ENCODE measurements around the gene NRAP. TPM values are rescaled to one million over a fixed set of nuclear protein-coding genes. Genes with fewer than 3 reads are reported as not detected.
A peak's percentile ranks its signal among the peaks of the same experiment; 100 is the strongest.

The NRAP gene
- total RNA-seq, 1 experiment from 2014 or later = 0.05 TPM

DNA sequence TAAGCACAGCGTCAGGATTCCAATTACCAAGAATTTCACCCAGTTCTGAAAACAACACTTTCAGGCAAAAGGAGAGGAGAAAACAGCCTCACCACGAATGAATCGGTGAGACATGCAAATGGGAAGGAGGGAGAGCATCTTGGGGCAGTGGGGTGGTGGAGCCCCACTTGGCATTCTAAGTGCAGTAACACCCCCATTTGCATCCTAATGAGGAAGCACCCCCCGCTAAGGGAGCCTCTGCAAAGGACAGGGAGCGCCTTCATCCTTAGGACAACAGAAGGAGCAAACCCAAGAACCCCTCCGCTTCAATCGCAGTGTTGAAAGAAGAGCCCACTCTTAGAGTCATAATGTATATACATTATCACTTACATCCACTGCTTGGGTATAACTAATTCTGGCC is 46.8 kb downstream of the NRAP start:
- H3K27me3 ChIP-seq (replicated peaks; ENCODE audit: control insufficient read depth, insufficient read depth, low read length) = no peaks in the 10 kb centered on the region

DNA sequence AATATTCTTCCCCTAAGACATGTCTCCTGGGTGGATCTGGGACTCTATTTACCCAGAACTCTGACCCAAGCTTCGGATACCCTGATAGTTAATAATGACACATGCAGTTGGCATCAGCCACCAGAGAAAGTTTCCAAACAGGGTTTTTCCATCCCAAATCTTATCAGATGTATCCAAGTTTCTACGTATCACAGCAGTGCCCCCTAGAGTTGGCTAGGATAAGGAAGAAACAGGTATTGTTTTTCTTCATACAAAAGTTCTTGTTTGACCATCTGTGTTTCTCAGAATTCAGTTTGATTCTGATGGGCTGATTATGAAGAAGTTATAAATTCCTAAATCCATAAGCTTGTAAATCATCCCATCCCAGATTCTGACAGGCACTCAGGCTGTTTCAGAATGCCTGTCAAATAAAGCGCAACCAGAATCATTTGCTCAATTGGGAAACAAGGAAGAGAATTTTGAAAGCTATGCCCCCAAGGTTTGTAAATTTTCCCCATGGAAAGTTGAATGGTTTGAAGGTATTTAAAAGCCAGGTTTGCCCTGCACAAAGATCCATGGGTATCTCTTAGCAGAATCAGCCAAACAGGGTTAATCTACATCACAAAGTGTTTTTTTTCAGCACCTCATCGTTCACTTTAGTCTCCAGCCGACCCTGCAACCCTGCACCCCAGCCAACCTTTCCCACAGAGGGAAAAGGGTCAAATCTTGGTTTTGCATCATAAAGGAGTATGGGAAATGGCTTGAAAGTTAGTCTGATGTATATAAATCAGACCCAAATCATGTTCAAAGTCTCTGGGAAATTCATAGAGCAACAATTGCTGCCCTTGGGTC is 47.4 kb downstream of the NRAP start:
- Histone ChIP-seq H3K27me3 (replicated peaks; ENCODE audit: control insufficient read depth, insufficient read depth, low read length) (no peaks in the 10 kb centered on the region), H3K4me1 (no peaks in the 10 kb centered on the region), H3K9me3 (no peaks in the 10 kb centered on the region), H3K36me3 (ENCODE audit: control insufficient read depth, insufficient read depth, low read length) (no peaks in the 10 kb centered on the region), H3K4me3 (ENCODE audit: low read depth, low read length) (no peak overlapping the region)
- peaks cover 5% of the 10 kb centered on the region for H3K27me3 Mint-ChIP-seq (ENCODE audit: insufficient read depth, unreplicated experiment)
- TF ChIP-seq, protein P1, sequence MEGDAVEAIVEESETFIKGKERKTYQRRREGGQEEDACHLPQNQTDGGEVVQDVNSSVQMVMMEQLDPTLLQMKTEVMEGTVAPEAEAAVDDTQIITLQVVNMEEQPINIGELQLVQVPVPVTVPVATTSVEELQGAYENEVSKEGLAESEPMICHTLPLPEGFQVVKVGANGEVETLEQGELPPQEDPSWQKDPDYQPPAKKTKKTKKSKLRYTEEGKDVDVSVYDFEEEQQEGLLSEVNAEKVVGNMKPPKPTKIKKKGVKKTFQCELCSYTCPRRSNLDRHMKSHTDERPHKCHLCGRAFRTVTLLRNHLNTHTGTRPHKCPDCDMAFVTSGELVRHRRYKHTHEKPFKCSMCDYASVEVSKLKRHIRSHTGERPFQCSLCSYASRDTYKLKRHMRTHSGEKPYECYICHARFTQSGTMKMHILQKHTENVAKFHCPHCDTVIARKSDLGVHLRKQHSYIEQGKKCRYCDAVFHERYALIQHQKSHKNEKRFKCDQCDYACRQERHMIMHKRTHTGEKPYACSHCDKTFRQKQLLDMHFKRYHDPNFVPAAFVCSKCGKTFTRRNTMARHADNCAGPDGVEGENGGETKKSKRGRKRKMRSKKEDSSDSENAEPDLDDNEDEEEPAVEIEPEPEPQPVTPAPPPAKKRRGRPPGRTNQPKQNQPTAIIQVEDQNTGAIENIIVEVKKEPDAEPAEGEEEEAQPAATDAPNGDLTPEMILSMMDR (IDR thresholded peaks at IDR 0.05; ENCODE audit: insufficient read depth in 1 of 2, low read depth in 1 of 2, low read length in 1 of 2, severe bottlenecking in 1 of 2, unreplicated experiment in 1 of 2) = peak; percentile 48 to 69
- H3K4me3 Mint-ChIP-seq (ENCODE audit: unreplicated experiment) = no peak overlapping the region
- BruUV-seq (replicated peaks) = no TSS peak
- no peaks in the 10 kb centered on the region for H3K36me3 Mint-ChIP-seq (ENCODE audit: insufficient read depth, unreplicated experiment)
- ChIA-PET POLR2A (no interaction called here), CTCF (interaction anchor here (1.3 kb wide), 1 partner anchor 34 kb away, joined by 4 read pairs; no protein-coding TSS in a partner anchor)
- no peaks in the 10 kb centered on the region for H3K9me3 Mint-ChIP-seq (ENCODE audit: unreplicated experiment)
- no peak overlapping the region for H3K27ac Mint-ChIP-seq (ENCODE audit: unreplicated experiment)
- DNase-seq = peak in 1 of 2 experiments; percentile 28
- intact Hi-C loops (cut with micrococcal nuclease; ENCODE audit: unreplicated experiment) = loop anchor here (1.0 kb wide), 1 partner anchor 92 kb away; no protein-coding TSS in a partner anchor
- no peaks in the 10 kb centered on the region for H3K4me1 Mint-ChIP-seq (ENCODE audit: low read depth, unreplicated experiment)

More for the DNA sequence above, 46.8 kb downstream of the NRAP start:
- TF ChIP-seq, protein P1 (IDR thresholded peaks at IDR 0.05; ENCODE audit: insufficient read depth in 1 of 2, low read depth in 1 of 2, low read length in 1 of 2, severe bottlenecking in 1 of 2, unreplicated experiment in 1 of 2) = no peak
- no TSS peak for BruUV-seq (replicated peaks)
- H3K27me3 Mint-ChIP-seq (ENCODE audit: insufficient read depth, unreplicated experiment) = peaks cover 5% of the 10 kb centered on the region
- Histone ChIP-seq H3K4me1 (no peaks in the 10 kb centered on the region), H3K9me3 (no peaks in the 10 kb centered on the region), H3K4me3 (ENCODE audit: low read depth, low read length) (no peak overlapping the region), H3K36me3 (ENCODE audit: control insufficient read depth, insufficient read depth, low read length) (no peaks in the 10 kb centered on the region)
- no peak overlapping the region for H3K27ac Mint-ChIP-seq (ENCODE audit: unreplicated experiment)
- intact Hi-C loops (cut with micrococcal nuclease; ENCODE audit: unreplicated experiment) = no loop called here
- CTCF ChIA-PET = no interaction called here
- H3K4me3 Mint-ChIP-seq (ENCODE audit: unreplicated experiment) = no peak overlapping the region
- POLR2A ChIA-PET = no interaction called here
- H3K4me1 Mint-ChIP-seq (ENCODE audit: low read depth, unreplicated experiment) = no peaks in the 10 kb centered on the region
- no peak for DNase-seq
- no peaks in the 10 kb centered on the region for H3K36me3 Mint-ChIP-seq (ENCODE audit: insufficient read depth, unreplicated experiment)
- no peaks in the 10 kb centered on the region for H3K9me3 Mint-ChIP-seq (ENCODE audit: unreplicated experiment)

DNA sequence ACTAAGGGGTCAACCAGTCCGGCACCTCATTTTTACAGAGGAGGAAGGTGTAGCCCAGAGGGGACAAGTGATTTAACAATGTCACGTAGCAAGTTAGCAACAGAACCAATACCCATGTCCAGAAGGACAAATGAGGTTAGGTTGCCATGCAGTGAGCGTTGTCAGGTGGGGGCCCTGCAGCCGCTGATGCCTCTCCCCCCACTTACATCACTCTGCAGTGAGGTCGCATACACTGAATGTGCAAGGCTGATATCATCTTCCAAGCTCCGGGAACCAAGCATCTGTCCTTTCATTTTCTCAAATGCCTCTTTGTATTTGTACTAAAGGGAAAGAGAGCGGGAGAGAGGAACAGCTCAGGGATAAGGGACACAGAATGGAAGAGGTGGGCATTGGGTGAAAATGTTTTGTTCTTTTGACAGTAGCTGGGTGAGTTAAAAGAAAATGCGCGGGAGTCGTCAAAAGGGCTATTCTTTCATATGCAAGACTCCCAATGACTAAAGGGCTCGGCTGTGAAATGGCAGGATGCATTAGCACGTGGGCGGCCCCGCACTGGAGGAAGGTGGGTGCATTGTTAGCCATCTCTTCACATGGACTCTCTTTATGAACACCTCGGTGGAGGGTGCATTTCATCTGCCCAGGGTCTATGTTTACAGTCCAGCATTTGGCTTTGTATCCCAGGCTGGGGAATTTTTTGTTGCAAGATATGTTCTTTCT is 49.7 kb downstream of the NRAP start:
- Mint-ChIP-seq H3K36me3 (ENCODE audit: insufficient read depth, unreplicated experiment) (no peaks in the 10 kb centered on the region), H3K9me3 (ENCODE audit: unreplicated experiment) (no peaks in the 10 kb centered on the region), H3K4me1 (ENCODE audit: low read depth, unreplicated experiment) (no peaks in the 10 kb centered on the region), H3K27ac (ENCODE audit: unreplicated experiment) (no peak overlapping the region), H3K4me3 (ENCODE audit: unreplicated experiment) (no peak overlapping the region), H3K27me3 (ENCODE audit: insufficient read depth, unreplicated experiment) (peaks cover 5% of the 10 kb centered on the region)
- CTCF ChIA-PET = no interaction called here
- Histone ChIP-seq H3K27me3 (replicated peaks; ENCODE audit: control insufficient read depth, insufficient read depth, low read length) (no peaks in the 10 kb centered on the region), H3K9me3 (no peaks in the 10 kb centered on the region), H3K4me3 (ENCODE audit: low read depth, low read length) (no peak overlapping the region), H3K36me3 (ENCODE audit: control insufficient read depth, insufficient read depth, low read length) (no peaks in the 10 kb centered on the region), H3K4me1 (no peaks in the 10 kb centered on the region)
- no peak for DNase-seq
- intact Hi-C loops (cut with micrococcal nuclease; ENCODE audit: unreplicated experiment) = no loop called here
- TF ChIP-seq, protein P1 (IDR thresholded peaks at IDR 0.05; ENCODE audit: insufficient read depth in 1 of 2, low read depth in 1 of 2, low read length in 1 of 2, severe bottlenecking in 1 of 2, unreplicated experiment in 1 of 2) = no peak
- POLR2A ChIA-PET = interaction anchor here (0.6 kb wide), 1 partner anchor 56 kb away, joined by 7 read pairs; no protein-coding TSS in a partner anchor
- BruUV-seq (replicated peaks) = no TSS peak

Data from Caco-2 (cell line).